SK-N-DZ (cell line): Measurements from ENCODE around the gene ZNF575. TPM values are rescaled to one million over a fixed set of nuclear protein-coding genes. Genes with fewer than 3 reads are reported as not detected.

ENCODE experiments used
- DNase-seq: peaks from one replicate; pipeline ENCODE4 v3.0.0-alpha.2; 2015; ENCODE audit warnings: low spot score
- polyA plus RNA-seq, 2 experiments: library from polyadenylated mRNA; depleted of rRNA; stranded (reverse); fragments of >200 nt; gene quantifications; 2 replicates each; pipeline ENCODE4 v1.2.3, GENCODE V29; 2014

ZNF575 gene, protein sequence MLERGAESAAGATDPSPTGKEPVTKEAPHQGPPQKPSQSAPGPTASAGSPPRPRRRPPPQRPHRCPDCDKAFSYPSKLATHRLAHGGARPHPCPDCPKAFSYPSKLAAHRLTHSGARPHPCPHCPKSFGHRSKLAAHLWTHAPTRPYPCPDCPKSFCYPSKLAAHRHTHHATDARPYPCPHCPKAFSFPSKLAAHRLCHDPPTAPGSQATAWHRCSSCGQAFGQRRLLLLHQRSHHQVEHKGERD
- not detected in 2 replicates for polyA plus RNA-seq (2014; cell fraction: cytosol; rRNA removed)
- polyA plus RNA-seq (2014; cell fraction: nucleus; rRNA removed), result 0.83 TPM in 1 of 2 replicates, not detected in the other

DNA sequence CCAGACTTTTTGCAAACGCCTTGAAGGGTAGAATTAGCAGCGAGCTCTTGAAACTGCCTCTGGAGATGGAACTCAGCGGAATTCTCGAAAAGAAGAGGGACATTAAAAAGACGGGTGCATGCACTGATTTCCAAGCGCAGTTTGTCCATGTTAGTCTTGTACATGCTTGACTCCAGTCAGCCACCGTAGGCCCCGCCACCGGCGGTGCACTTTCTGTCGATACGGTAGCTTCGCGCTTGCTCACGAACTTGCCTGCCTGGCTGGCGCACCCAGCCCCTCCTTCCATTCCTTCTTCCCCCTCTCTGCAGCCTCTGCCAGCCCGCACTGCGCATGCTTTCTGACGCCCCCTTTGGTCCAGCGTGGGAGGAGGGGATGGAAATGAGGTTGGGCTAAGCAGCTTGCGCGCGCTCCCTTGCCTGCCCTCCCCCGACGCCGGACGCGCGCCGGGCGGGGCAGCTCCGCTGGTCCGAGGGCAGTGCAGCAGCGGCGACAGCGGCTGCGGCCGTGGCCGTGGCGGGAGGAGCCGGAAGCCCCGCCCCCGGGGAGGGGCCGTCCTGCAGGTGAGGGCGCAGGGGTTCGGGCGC is at the start of gene ZNF575:
Gene ZNF575, plus strand, starts transcription at position 227 of the 584 bp plus-strand sequence. CDS start 1,235 bp downstream, outside the sequence.
- peak; percentile 92 for DNase-seq

DNA sequence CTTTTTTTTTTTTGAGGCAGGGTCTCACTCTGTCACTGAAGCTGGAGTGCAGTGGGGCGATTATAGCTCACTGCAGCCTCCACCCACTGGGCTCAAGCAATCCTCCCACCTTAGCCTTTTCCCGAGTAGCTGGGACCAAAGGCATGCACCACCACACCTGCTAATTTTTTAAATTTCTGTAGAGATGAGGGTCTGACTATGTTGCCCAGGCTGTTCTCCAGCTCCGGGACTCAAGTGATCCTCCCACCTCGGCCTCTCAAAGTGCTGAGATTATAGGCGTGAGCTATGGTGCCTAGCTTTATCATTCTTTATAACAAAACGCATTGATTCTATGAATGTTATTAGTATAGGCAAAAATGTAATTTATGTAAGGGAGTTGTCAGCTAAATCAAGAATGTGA is 49.7 kb upstream of the ZNF575 start:
- DNase-seq, result no peak

DNA sequence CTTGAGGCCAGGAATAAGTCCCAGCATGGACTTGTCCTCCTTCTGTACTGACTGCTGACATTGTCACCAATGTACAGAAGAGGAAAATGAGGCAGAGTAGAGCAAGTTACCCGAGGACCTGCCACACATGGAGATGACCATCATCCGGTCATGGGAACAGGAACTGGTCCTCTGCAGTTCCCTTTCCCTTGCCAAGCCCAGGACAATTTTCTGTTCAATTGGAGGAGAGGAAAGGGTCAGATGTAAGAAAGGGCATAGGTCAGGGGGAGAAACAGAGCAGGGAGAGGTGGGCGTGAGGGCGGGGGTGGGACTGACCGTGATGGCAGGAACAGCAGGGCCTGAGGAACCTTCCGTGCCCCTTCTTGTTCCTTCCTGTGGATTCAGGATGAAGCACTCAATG is 47.0 kb upstream of the ZNF575 start:
- no peak for DNase-seq

DNA sequence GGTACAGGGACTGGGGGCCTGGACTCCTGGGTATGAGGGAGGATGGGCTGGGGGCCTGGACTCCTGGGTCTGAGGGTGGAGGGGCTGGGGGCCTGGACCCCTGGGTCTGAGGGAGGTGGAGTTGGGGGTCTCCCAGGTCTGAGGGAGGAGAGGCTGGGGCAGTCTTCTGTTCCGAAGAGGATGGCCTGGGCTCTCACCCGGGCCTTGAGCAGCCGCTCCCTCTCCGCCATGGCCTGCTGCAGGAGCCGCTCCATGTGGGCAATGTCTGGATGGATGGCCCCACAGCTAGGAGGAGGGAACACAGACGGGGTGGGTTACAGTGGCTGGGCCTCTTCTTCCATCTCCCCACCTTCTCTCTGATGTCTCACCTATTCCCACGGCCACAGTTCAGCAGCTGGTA is 46.6 kb upstream of the ZNF575 start:
- no peak for DNase-seq

DNA sequence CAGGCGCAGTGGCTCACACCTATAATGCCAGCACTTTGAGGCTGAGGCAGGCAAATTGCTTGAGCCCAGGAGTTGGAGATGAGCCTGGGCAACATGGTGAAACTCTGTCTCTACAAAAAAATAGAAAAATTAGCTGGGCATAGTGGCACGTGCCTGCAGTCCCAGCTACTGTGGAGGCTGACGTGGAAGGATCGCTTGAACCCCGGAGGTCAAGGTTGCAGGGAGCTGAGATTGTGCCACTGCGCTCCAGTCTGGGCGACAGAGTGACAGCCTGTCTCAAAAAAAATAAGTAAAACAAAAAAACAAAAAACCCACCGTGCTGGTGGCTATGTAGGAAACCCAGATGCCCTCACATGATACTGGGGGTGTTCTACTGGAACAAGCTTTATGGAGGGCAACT is 44.8 kb upstream of the ZNF575 start:
- DNase-seq, result no peak

DNA sequence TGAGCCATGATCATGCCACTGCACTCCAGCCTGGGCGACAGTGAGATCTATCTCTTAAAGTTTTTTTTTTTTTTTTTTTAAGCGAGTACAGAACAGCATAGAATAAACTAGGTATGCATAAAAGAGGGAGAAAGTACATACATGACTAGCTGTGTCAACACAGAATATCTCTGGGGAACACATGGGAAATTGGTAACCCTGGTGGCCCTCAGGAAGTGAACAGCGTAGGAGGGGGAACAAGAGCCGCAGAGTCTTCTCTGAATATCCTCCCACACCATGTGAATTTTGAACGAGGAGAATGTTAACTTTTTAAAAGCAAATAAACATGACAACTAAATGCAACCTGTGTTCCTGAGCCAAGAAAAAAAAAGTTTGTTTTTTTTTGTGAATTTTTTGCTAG is 43.7 kb upstream of the ZNF575 start:
- DNase-seq, result no peak

DNA sequence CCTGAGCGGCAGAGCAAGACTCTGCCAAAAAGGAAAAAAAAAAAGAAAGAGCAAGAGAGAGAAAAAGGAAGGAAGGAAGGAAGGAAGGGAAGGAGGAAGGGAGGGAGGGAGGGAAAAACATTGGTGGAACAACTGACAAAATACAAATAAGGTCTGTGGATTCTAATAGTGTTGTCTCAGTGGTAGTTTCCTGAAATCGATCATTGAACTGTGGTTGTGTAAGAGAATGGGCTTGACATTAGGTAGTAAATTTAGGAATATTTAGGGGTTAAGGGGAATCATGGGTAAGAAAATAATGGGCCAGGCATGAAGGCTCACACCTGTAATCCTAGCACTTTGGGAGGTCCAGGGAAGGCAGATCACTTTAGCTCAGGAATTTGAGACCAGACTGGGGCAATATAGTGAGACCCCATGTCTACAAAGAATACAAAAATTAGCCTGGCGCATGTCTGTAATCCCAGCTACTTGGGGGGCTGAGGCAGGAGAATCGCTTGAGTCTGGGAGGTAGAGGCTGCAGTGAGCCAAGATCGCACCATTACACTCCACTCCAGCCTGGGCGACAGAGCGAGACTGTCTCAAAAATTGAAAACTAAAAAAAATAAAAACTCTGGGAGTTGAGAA is 42.9 kb upstream of the ZNF575 start:
- DNase-seq, result no peak

DNA sequence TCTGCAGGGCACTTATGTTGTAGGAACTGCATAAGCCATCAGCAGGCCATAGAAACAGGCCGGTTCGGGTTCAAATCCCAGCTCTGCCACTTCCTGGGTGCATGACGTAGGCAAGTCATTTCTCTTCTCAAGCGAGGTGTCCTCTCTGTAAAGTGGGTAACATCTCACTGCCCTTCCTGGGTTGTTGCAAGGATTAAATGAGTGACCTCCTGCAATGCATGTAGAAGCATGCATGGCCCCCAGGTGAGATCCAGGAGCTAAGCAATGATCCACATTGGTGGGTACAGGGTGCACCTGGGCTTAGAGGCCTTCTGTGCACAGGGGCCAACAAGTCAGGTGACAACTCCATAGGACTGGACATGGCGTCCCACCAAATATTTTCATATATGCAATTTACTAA is 42.2 kb upstream of the ZNF575 start:
- DNase-seq, result no peak

DNA sequence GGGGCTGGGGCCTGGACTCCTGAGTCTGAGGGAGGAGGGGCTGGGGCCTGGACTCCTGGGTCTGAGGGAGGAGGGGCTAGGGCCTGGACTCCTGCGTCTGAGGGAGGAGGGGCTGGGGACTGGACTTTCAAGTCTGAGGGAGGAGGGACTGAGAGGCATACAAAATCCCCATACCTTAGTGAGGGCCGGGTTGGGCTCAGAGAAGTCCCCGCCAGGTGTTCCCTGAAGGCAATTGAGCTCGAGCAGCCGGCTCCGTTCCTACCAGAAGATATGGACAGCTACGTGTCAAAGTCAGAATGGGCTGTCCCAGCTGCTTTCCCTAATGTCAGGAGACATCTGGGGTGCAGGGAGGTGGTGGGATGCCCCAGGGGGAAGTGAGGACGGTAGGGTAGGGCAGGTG is 37.9 kb upstream of the ZNF575 start:
- no peak for DNase-seq

DNA sequence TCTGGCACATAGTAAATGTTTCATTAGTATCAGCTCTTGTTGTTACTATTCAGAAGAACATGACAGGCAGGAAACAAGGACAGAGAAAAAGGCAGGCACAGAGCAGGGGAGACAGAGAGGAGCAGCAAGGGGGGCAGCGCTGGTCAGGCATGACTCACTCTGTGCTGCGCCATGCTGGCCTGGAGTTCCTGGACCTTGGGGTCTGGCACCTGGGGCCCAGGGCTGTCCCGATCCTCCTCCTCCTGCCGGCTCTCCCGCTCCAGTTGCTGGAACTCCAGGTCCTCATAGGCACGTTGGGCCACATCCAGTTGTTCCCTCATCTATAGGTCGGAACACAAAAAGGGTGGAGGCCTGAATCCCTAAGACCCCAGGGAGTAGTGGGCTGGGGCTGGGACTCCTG is 36.0 kb upstream of the ZNF575 start:
- no peak for DNase-seq

DNA sequence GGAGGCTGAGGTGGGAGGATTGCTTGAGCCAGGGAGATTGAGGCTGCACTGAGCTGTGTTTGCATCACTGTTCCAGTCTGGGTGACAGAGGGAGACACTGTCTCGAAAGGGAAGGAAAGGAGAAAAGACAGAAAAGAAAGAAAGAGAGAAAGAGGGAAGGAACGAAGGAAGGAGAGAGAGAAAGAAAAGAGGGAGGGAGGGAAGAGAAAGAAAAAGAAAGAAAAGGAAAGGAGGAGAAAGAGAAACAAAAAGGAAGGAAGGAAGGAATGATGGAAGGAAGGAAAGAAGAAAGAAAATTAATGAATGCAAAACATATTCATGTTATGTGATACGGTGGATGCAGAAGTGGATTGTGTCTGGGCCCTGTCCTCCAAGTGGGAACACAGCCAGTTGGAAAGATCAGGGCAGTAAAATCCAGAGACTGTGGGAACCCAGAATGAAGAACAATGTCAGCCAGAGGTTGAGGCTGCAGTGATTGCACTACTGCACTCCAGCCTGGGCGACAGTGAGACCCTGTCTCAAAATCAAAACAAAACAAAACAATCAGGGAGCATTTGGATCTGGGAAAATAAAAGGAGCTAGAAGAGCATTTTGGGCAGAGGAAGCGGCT is 34.6 kb upstream of the ZNF575 start:
- no peak for DNase-seq

DNA sequence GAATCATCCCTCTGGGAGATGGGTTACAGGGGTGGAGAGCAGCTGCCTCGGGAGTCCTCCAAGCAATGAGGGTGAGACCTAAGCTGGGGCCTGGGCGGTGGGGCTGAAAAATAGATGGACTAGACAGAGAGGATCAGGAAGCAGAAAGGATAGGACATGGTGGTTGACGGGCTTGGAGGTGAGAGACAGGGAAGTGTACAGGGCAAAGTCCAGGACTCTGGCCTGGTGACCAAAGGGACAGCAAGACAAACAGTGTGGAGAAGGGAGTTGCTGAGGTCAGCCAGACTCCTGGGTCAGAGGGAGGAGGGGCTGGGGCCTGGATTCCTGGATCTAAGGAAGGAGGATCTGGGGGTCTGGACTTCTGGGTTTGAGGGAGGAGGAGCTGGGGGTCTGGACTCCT is 33.9 kb upstream of the ZNF575 start:
- DNase-seq, result no peak

DNA sequence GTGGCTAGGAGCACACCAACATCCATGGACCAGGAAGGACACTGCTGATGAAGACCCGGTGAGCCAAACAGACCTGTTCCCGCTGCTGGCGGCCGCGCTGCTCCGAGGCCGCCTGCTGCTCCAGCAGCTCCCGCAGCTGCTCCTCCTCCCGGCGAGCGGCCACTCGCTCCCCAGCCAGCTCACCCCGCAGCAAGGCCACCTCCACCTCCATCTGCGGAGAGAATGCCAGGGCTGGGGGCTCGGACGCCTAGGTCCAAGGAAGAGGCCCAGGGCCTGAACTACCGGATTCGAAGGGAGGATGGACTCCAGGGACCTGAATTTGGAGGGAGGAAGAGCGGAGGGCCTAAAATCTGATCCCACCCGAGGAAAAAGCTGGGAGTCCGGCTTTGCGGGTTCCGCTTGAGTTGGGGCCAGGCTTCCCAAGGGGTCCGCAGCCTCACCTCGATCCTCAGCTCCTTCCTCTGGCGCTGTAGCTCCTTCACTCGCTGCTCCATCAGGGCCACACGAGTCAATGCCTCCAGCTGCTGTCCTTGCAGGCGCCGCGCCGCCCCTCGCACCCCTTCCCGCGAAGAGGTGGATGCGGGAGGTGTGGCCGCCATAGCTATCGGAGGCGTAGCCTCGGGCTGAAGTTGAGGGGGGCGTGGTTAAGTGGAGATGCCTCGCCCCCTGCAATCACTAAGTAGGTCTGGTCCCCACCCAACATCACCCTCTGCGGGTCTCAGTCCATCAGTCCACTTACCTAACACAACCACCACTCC is 31.1 kb upstream of the ZNF575 start:
- DNase-seq, result peak; percentile 51

DNA sequence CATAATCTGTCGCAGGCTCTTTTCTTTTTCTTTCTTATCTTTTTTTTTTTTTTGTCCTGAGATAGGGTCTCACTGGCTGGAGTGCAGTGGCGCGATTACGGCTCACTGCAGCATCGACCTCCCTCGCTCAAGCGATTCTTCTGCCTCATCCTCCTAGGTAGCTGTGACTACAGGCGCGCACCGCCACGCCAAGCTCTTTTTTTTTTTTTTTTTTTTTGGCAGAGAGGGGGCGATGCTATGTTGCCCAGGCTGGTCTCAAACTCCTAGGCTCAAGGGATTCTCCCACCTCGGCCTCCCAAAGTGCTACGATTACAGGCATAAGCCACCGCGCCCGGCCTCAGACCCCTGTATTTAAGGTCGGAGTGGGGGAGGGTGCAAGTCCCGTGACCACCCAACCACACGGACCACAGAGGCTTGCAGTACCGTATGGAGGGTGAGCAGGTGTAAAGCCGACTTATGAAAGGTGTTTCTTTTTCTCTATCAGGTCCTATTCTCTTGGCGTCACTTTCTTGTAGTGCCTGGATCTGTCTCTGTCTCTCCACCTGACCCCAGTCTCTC is 30.5 kb upstream of the ZNF575 start:
- DNase-seq, result no peak

DNA sequence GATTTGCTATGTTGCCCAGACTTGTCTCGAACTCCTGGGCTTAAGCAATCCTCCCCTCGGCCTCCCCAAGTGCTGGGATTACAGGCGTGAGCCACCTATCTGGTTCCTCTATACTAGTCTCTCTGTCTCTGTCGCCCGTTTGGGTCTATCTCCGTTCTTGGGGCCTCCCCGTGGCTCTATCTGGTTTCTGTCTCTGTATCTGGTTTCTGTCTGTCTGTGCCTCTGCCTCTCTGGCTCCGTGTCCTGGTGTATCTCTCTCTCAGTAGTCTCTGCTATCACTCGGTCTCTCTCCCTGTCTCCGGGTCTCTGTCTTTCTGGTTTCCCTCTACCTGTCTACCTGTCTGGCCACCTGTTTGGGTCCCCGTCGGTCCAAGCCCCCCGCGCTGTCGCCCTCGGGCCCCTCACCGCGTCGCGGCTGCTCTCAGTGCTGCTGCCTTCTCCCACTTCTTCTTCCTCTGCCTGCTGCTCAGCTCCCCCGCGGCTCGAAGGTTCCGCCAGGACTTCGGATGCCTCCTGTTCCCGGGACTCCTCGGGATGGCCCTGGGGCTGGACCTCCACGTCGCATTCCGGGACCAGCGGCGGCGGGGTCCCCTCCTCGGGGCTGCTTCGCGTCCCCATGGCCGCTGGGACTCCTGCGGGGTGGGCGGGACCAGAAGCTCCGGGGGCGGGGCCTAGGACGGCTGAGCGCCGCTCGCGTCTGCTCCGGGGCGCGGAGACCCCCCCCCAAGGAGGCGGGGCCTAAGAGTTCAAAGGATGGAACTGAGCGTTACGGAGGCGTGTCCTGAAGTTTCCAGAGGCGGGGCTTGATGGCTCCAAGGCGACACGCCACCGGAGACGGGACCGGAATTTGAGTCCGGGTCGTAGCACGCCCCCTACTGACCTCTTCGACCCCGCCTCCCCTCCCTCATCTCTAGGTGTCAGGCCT is 29.2 kb upstream of the ZNF575 start:
- peak; percentile 93 for DNase-seq

DNA sequence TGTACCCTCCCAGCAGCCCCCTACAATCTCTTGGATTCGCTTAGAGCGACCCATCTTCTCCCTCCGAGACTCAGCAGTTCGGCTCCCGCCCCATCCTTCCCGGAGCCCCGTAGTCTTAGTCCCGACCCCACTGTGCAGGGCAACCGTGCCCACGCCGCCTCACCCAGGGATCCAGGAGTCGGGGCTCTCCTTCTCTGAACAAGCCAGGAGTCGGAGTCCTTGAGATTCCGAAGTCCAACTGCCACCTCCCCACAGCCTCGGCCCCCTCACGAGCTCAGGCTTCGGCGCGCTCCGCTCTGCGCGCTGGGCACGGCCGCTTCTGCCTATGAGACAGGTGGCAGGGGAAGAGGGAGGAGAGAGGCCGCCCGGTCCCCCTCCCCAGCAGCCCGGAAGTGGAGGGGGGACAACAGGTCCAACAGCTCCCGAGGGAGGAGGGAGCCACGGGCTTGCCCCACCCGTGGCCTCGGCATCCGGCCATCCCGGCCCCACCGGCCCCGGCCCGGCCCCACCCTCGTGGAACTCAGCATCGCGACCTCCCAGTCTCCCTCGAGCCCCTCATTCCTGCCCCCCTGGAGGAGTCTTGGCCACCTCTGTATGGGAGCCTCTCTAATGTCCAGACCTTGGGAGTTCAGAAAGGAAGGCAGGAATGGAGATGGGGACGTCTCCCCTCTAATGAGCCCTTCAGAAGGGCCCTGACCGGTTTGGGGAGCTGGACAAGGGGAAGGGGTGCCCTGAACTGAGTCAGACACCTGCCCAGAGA is 28.4 kb upstream of the ZNF575 start, which contains the start of gene PHLDB3:
Gene PHLDB3, minus strand, starts transcription at position 321 of the 760 bp plus-strand sequence. CDS start 628 bp downstream, outside the sequence.
- DNase-seq, result peak; percentile 28

DNA sequence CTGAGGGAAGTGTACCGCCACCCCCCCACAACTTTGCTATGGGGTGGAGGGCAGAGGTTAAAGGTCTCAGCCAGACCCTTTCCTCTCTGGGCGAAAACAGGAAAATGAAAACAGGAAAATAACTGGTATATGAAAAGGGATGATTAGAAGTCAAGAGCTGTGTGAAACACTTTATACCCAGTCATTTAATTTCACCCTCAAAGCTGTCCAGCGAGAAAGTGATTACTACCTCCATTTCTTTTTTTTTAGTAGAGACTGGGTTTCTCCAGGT is 27.9 kb upstream of the ZNF575 start:
- no peak for DNase-seq

DNA sequence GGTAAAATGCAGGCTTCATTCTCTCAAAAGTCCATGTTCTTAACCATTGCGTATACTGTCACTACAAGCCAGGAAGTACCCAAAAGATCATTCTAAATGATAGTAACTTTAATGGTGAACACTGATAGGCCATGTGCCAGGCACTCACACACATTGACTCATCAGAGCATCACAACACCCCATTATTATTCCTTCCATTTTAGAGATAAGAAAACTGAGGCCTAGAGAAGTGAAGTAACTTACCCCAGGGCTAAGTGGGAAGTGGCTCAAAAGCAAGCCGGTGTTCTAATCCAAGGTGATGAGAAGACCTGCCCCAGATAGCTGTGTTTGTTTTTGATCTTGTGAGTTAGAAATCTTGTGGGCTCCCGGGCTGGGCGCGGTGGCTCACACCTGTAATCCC is 27.0 kb upstream of the ZNF575 start:
- no peak for DNase-seq

DNA sequence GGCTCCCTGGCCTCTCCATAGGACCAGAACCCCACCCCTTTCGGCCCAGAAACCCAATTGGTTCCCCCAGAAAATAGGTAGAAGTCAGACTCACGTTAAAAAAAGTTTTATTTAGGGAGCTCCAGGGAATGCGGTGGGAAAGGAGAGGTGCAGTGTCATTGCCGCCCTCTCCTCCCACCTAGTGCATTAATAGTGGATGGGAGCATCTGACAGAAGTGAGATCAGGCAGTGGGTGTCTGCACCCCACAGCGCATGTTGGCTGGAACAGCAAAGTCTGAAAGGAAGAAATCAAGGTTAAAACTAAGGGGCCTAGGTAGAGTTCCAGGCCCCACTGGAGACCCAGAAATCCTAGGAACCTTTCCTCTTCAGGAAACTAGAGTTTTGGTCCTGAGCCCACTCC is 26.4 kb upstream of the ZNF575 start:
- no peak for DNase-seq

DNA sequence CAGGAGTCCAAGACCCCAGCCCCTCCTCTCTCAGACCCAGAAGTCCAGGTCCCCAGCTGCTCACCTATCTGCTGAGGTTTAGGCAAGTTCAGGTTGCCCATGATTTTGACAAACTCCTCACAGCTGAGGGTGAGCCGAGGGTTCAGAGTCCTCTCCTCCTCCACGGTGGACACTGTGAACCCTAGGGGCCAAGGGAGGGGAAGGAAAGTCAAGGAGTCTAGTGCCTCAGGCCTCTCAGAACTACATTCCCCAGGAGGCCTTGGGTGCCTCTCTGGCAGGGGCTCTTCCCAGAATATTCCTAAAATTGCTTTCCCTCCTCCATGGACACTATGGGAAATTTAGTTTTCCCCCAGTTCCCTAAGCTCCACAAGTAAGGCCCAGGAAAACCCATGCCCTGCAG is 25.1 kb upstream of the ZNF575 start:
- no peak for DNase-seq
